ENCODE results near the gene LAYN. TPM values are rescaled to one million over a fixed set of nuclear protein-coding genes. Genes with fewer than 3 reads are reported as not detected.

LAYN gene
- total and polyA plus RNA-seq, 2 of the 4 experiments (the other 2 are of a cell fraction), result 92.5 to 118 TPM

- peaks cover 2% of the 10 kb centered on the region for H3K9me1 ChIP-seq (ENCODE audit: insufficient read depth, low read length)
- H4K91ac ChIP-seq (ENCODE audit: insufficient read depth, low read depth, low read length), result no peak overlapping the region
- WGBS, 2 experiments (ENCODE audit: extremely low coverage in 2 of 2, insufficient read length in 1 of 2), result 100% methylated on average over 3 of the region's 3 CpGs; no CpG with 5 or more reads in 1 of the 2 experiments
- H2BK120ac ChIP-seq (ENCODE audit: low read depth, low read length), result no peak overlapping the region
- H3K9ac ChIP-seq (ENCODE audit: low read depth, low read length), result no peak overlapping the region
- in situ Hi-C loops (cut with MboI; ENCODE audit: low sequenced_read_pairs) (no loop called here), dilution Hi-C loops (cut with HindIII; ENCODE audit: low sequenced_read_pairs, unreplicated experiment) (no loop called here), intact Hi-C loops (cut with micrococcal nuclease) (loop anchor here (10.0 kb wide), 1 partner anchor 87 kb away; no protein-coding TSS in a partner anchor)
- peaks cover 31% of the 10 kb centered on the region; the same call in 1 of the 2 replicates for H4K20me1 ChIP-seq (ENCODE audit: insufficient read depth, low read length)
- no peak overlapping the region for H4K5ac ChIP-seq (ENCODE audit: low read depth, low read length)
- POLR2A ChIA-PET (ENCODE audit: unreplicated experiment), result no interaction called here
- no peak overlapping the region for H2AK5ac ChIP-seq (ENCODE audit: low read depth, low read length)
- no peak overlapping the region for H3K14ac ChIP-seq (replicated peaks; ENCODE audit: low read depth, low read length)
- no peaks in the 10 kb centered on the region for H3K27me3 ChIP-seq (ENCODE audit: control insufficient read depth, insufficient read depth, low read length)
- no peaks in the 10 kb centered on the region for H3K9me3 ChIP-seq (ENCODE audit: control insufficient read depth, insufficient read depth, low read length)
- no peak overlapping the region for H3K4me3 ChIP-seq (ENCODE audit: insufficient read depth, low read depth, low read length)
- H2BK5ac ChIP-seq (ENCODE audit: low read depth, low read length, poor library complexity, severe bottlenecking), result no peak overlapping the region
- no peak overlapping the region for H4K8ac ChIP-seq (ENCODE audit: low read depth in 2 of 2, low read length in 2 of 2)
- peaks cover 3 to 44% of the 10 kb centered on the region in 2 experiments; a peak in 3 of 4 replicates for H3K79me1 ChIP-seq (ENCODE audit: low read depth in 1 of 2, low read length in 2 of 2)
- no peak overlapping the region for H3K56ac ChIP-seq (ENCODE audit: extremely low read depth, insufficient read depth, low read length)
- no peak overlapping the region for H3K4ac ChIP-seq (ENCODE audit: low read depth, low read length)
- H2BK15ac ChIP-seq (ENCODE audit: low read depth, low read length), result 0 out of 3 replicates have a peak overlapping the region, but pooled peaks have one; percentile 74
- TF ChIP-seq CHD1 (IDR thresholded peaks at IDR 0.05; ENCODE audit: low read depth, low read length) (no peak), RCOR1 (IDR thresholded peaks at IDR 0.05; ENCODE audit: insufficient replicate concordance, low read length) (no peak), MAZ (IDR thresholded peaks at IDR 0.05; ENCODE audit: borderline replicate concordance, low read depth, low read length) (no peak), NFE2L2 (IDR thresholded peaks at IDR 0.05; ENCODE audit: low read depth, low read length) (no peak), USF2 (IDR thresholded peaks at IDR 0.05; ENCODE audit: low read depth, low read length) (no peak), MAFK (IDR thresholded peaks at IDR 0.05; ENCODE audit: low read depth, low read length) (no peak), MXI1 (IDR thresholded peaks at IDR 0.05; ENCODE audit: borderline replicate concordance, low read depth, low read length) (no peak), RAD21 (IDR thresholded peaks at IDR 0.05; ENCODE audit: low read length) (no peak), BHLHE40 (IDR thresholded peaks at IDR 0.05; ENCODE audit: low read depth, low read length) (no peak), CEBPB (IDR thresholded peaks at IDR 0.05; ENCODE audit: low read depth, low read length) (no peak), RFX5 (IDR thresholded peaks at IDR 0.05; ENCODE audit: low read depth, low read length) (no peak), POLR2A (IDR thresholded peaks at IDR 0.05; ENCODE audit: low read depth, low read length) (no peak), SMC3 (IDR thresholded peaks at IDR 0.05; ENCODE audit: low read depth, low read length) (no peak), FOS (IDR thresholded peaks at IDR 0.05; ENCODE audit: low read depth, low read length) (no peak)
- TF ChIP-seq, protein P1, sequence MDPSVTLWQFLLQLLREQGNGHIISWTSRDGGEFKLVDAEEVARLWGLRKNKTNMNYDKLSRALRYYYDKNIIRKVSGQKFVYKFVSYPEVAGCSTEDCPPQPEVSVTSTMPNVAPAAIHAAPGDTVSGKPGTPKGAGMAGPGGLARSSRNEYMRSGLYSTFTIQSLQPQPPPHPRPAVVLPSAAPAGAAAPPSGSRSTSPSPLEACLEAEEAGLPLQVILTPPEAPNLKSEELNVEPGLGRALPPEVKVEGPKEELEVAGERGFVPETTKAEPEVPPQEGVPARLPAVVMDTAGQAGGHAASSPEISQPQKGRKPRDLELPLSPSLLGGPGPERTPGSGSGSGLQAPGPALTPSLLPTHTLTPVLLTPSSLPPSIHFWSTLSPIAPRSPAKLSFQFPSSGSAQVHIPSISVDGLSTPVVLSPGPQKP (IDR thresholded peaks at IDR 0.05; ENCODE audit: borderline replicate concordance, low read depth, low read length), result no peak
- TF ChIP-seq, protein P2, sequence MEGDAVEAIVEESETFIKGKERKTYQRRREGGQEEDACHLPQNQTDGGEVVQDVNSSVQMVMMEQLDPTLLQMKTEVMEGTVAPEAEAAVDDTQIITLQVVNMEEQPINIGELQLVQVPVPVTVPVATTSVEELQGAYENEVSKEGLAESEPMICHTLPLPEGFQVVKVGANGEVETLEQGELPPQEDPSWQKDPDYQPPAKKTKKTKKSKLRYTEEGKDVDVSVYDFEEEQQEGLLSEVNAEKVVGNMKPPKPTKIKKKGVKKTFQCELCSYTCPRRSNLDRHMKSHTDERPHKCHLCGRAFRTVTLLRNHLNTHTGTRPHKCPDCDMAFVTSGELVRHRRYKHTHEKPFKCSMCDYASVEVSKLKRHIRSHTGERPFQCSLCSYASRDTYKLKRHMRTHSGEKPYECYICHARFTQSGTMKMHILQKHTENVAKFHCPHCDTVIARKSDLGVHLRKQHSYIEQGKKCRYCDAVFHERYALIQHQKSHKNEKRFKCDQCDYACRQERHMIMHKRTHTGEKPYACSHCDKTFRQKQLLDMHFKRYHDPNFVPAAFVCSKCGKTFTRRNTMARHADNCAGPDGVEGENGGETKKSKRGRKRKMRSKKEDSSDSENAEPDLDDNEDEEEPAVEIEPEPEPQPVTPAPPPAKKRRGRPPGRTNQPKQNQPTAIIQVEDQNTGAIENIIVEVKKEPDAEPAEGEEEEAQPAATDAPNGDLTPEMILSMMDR (conservative IDR thresholded peaks at IDR 0.05; ENCODE audit: low read depth, low read length), result no peak
- no peak overlapping the region for H3K23ac ChIP-seq (ENCODE audit: low read depth, low read length)
- BruUV-seq (replicated peaks), result no TSS peak
- H2AFZ ChIP-seq (replicated peaks; ENCODE audit: low read length, poor library complexity), result no peak overlapping the region
- peaks cover 8% of the 10 kb centered on the region; the same call in 1 of the 2 replicates for H3K4me1 ChIP-seq (ENCODE audit: control insufficient read depth, insufficient read depth, low read length)
- H2BK20ac ChIP-seq (ENCODE audit: low read depth, low read length), result no peak overlapping the region
- CTCF ChIA-PET, result no interaction called here
- no peak overlapping the region for H3K18ac ChIP-seq (ENCODE audit: low read depth, low read length)
- ATAC-seq (ENCODE audit: low read depth) (no peak), DNase-seq (no peak)
- no peak overlapping the region for H3K27ac ChIP-seq (ENCODE audit: insufficient read depth, low read length)
- H2AK9ac ChIP-seq (replicated peaks; ENCODE audit: low read depth, low read length, poor library complexity), result no peak overlapping the region
- H3K4me2 ChIP-seq (ENCODE audit: low read depth, low read length), result no peak overlapping the region; the same call in 1 of the 2 replicates
- H3K36me3 ChIP-seq (ENCODE audit: control insufficient read depth, insufficient read depth, low read length), result no peaks in the 10 kb centered on the region
These were observed 67.2 kb downstream of the LAYN start for GRCh38 chr11:111607751-111608150.

Data from IMR-90 (cell line).